Fibroblast of mammary gland (primary cell): ENCODE measurements around the gene PHF2.

Experiments used
- DNase-seq: peaks from one replicate; pipeline ENCODE4 v3.0.0-alpha.2; 2010; ENCODE audit warnings: low read depth
- H3K4me3 ChIP-seq: 2 replicates; pipeline ENCODE4 v1.5.1; 2011; ENCODE audit warnings: low read depth, mild to moderate bottlenecking, low read length, moderate library complexity; ENCODE audit not compliant: control insufficient read depth
- TF ChIP-seq, protein P1 (sequence below): conservative IDR thresholded peaks from 2 replicates; pipeline ENCODE4 v1.5.1; 2011; ENCODE audit warnings: low read depth, low read length, inconsistent platforms; ENCODE audit not compliant: control insufficient read depth, insufficient read depth

Gene PHF2

DNA sequence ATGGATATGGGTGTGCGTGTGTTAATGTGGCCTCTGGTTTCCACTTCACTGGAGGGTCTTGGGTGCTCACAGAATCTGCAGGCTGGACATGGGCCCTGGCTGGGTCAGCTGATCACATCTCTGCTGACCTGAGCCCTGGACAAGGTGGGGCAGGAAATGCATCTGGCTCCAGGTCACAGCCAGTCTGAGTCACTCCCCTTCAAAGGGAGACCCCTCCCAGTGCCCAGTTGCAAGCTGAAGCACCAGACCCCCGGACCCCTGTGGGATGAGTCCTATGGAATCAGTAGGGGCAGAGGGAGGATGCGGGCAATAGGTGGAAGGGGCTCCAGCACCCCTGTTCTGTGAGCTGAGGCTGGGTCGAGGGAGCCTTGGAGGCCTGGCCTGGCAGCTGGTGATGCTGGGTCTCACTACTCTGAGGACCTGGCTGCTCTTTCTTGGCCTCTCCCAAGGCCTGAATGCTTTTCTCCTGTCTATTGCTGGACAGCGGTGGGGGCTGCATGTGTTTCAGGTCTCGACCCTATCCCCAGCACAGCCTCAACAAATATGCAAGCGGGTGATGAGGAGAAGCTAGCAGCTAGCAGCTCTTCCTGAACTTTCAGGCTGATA lies 54.5 kb downstream of the PHF2 start:
- no peak for DNase-seq
- TF ChIP-seq, protein P1, sequence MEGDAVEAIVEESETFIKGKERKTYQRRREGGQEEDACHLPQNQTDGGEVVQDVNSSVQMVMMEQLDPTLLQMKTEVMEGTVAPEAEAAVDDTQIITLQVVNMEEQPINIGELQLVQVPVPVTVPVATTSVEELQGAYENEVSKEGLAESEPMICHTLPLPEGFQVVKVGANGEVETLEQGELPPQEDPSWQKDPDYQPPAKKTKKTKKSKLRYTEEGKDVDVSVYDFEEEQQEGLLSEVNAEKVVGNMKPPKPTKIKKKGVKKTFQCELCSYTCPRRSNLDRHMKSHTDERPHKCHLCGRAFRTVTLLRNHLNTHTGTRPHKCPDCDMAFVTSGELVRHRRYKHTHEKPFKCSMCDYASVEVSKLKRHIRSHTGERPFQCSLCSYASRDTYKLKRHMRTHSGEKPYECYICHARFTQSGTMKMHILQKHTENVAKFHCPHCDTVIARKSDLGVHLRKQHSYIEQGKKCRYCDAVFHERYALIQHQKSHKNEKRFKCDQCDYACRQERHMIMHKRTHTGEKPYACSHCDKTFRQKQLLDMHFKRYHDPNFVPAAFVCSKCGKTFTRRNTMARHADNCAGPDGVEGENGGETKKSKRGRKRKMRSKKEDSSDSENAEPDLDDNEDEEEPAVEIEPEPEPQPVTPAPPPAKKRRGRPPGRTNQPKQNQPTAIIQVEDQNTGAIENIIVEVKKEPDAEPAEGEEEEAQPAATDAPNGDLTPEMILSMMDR: no peak
- no peak overlapping the region for H3K4me3 ChIP-seq

DNA sequence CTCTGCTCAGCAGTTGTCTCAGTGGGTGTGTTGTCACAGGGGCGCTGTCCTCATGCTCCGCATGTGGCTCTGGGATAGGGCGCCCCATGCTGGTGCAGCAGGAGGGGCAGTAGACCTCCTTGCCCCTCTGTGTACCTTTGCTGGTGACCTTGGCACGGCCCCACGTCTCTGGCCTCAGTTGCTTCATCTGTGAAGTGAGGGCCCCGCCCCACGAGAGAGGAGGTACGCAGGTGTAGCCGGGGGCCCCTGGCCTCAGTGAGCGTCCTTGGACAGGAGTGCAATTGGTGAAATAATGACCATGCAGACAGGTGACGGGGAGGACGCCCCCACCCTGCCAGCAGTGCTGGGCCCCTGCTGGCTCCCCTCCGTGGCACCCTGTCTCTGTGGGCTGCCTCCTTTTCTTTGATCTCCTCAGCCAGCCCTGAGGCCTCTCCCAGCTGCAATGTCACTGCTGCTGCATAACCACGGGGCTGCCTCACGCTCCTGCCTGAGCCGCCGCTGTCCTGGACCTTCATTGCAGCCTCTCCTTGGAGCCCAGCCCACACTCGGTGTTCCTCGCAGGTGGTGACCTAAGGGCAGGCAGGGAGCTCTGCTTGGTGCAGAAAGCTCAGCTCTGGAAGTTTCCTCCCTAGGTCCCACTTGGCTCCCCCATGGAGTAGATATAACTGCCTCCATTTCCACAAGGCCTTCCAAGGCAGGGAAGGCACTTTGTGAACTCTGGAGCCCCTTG lies 57.3 kb downstream of the PHF2 start:
- TF ChIP-seq, protein P1: no peak
- no peak for DNase-seq

DNA sequence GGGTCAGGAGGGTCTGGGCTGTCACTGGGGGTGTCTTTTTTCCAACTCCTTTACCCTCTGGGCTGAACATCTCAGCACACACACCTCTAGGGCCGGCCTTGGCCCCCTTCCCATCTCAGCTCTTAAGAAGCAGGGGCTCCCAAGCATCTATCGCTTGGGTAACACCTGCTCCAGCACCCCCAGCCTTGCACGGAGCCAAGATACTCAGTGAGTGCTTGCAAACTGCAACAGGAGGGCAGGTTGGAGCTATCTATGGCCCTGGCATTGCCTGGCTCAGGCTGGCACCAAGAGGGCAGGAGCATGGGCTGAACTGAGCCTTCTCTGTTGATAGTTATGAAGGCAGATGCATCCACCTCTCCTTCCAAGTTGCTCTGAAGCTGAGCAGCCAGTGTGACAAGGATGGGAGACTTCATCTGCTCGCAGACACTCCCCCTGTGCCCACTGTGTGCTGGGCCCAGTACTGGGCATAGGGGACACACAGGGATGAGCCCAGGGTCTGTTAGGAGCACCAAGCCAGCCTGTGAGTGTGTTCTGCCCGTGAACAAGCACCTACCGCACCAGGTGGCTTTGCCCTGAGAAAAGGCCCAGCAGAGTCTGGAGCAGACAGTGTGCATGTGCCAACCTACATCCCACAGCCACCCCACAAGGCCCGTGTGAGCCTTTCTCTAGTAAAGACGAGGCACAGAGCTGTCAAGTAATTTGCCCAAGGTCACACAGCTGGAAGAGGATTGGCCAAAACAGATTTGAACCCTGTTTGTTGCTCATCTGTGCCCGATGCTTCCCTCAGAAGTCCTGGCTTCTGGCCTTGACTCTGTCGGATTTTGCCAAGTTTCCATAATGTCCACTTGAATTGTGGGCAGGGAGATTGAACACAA lies 58.2 kb downstream of the PHF2 start:
- TF ChIP-seq, protein P1: no peak
- no peak overlapping the region for H3K4me3 ChIP-seq
- no peak for DNase-seq

More for the DNA sequence above, 57.3 kb downstream of the PHF2 start:
- H3K4me3 ChIP-seq: no peak overlapping the region

DNA sequence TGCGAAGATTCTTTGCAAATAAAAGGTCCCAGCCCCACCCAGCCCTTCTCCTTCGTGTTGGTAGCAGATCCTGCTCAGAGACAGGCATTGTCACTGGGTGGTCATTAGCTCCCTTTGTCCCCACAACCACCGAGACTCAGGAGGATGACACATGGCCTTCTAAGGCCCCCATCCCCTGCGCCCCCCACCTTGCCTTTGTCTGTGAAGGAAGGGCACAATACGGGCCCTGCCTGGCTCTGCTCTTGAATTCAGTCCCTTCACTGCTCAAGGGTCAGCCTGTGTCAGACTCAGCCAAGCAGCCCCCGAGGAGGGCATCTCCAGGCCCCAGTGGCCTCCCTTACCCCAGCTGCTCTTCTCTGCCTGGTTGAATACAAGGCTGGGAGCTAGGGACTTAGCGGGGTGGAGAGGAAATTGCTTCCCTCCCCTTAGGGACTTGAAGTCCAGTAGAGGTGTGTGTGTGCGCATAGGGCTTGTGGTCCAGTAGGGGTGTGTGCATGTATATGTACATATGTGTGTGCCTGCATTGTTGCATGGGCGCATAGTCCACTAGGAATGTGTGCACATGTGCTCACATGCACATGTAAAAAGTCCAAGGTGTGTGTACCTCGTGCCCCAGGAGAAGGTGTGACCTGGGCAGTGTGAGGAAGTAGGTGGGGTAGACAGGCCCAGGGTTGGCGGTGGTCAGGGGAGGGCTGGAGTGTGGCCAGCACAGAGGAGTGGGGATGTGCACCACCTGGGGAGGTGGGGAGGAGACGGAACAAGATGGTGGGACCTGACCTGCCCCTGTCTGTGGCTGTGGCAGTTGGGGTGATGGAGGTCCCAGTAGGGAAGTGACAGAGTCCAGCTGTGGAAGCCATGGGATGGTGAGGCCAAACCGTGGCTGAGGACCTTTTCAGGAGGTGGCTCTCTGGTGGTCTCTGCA lies 59.1 kb downstream of the PHF2 start:
- TF ChIP-seq, protein P1: no peak
- DNase-seq: no peak
- no peak overlapping the region for H3K4me3 ChIP-seq

DNA sequence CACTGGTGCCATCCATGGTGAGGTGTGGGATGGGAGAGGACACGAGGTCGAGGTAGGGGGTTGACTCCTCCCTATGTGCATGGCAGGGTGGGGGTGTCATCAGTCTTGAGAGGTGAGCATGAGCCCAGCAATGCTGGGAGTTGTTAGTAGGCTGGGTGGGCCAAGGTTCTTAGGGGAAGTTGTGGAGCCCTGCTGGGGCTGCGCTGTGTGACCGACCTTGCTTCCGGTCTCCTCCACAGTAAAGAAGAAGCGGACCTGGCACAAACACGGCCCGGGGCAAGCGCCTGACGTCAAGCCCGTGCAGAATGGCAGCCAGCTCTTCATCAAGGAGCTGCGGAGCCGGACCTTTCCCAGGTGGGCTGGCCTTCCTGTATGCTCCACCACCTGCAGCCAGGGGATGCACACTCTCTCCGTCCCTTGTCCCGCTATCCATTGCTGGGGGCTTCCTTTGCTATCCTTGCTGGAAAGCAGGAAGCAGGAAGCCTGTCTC lies 59.8 kb downstream of the PHF2 start:
- no peak overlapping the region for H3K4me3 ChIP-seq
- DNase-seq: no peak
- TF ChIP-seq, protein P1: no peak

DNA sequence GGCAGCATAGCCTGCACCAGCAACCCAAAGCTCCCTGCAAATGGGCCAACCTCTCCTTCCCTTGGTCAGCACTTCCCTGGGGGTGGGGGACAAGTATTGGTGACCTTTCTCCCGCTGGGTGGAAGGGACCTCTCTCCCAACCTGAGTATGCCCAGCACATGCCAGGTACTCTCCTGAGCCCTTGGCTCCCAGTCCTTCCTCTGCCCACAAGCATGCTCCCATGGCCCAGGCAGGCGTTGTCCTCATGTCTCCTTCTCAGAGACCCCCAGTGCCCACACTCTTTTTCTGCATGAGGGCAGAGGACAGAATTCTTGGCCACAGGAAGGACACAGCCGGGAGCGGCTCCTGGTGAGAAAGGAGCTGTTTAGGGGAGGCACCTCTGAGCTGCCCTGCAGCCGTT lies 60.3 kb downstream of the PHF2 start:
- no peak for DNase-seq
- TF ChIP-seq, protein P1: no peak

More for the DNA sequence above, 60.3 kb downstream of the PHF2 start:
- H3K4me3 ChIP-seq: no peak overlapping the region
